Lower lobe of right lung (tissue), 2 donors: ENCODE measurements around the gene ZFAND3. TPM values are rescaled to one million over a fixed set of nuclear protein-coding genes. Genes with fewer than 3 reads are reported as not detected.

Source experiments
- ATAC-seq, 2 donors: fragments of 200-7000 bp; cut with Tn5 transposase; one replicate each; pipeline ENCODE4 v1.9.1; 2020 to 2022; ENCODE audit warnings: mild to moderate bottlenecking in 2 of 2, moderate library complexity in 2 of 2
- DNase-seq: peaks from one replicate; pipeline ENCODE4 v3.0.0-alpha.2; 2020
- H3K27ac ChIP-seq: fragments of 200-600 bp; one replicate; pipeline ENCODE4 v1.8.0; 2022
- H3K27me3 ChIP-seq: fragments of 200-600 bp; one replicate; pipeline ENCODE4 v1.8.0; 2022; ENCODE audit warnings: low read depth
- H3K36me3 ChIP-seq: fragments of 200-600 bp; one replicate; pipeline ENCODE4 v1.8.0; 2022; ENCODE audit warnings: mild to moderate bottlenecking
- H3K4me1 ChIP-seq: fragments of 200-600 bp; one replicate; pipeline ENCODE4 v1.8.0; 2022
- H3K4me3 ChIP-seq: fragments of 200-600 bp; one replicate; pipeline ENCODE4 v1.8.0; 2022; ENCODE audit warnings: mild to moderate bottlenecking
- H3K9me3 ChIP-seq: fragments of 200-600 bp; one replicate; pipeline ENCODE4 v1.8.0; 2022
- CTCF ChIP-seq: fragments of 200-600 bp; IDR thresholded peaks from one replicate; pipeline ENCODE4 v1.8.0; 2022; ENCODE audit warnings: antibody characterized with exemption, mild to moderate bottlenecking
- intact Hi-C: fragments of 100-400 bp; cut with DNase I; formaldehyde crosslinking; loops from one replicate; pipeline ENCODE4 v1.11.0; 2022
- total RNA-seq: library from RNA; stranded (reverse); fragmentation: NEBNext Ultra II Directional; extraction: Animal tissue kit (Norgen Biotek cat#: 25700); gene quantifications from one replicate; pipeline ENCODE4 v1.2.1, GENCODE V29; 2021
- donor health status: DM: no; HTN: yes; CAD: no; lungs with severe emphysema.

ZFAND3 gene
- total RNA-seq, 1 donor from 2014 or later: 83.3 TPM

- H3K4me3 ChIP-seq: no peak overlapping the region
- TF ChIP-seq CTCF: no peak
- no peaks in the 10 kb centered on the region for H3K9me3 ChIP-seq
- H3K4me1 ChIP-seq: peaks cover 14% of the 10 kb centered on the region
- H3K27me3 ChIP-seq: no peaks in the 10 kb centered on the region
- no peak for ATAC-seq
- intact Hi-C loops: no loop called here
- DNase-seq: no peak
- H3K27ac ChIP-seq: no peak overlapping the region
- no peaks in the 10 kb centered on the region for H3K36me3 ChIP-seq
These were observed 205.9 kb downstream of the ZFAND3 start for GRCh38 chr6:38025451-38025850.

- ATAC-seq: peak in 1 of 2 donors; percentile 40
- H3K27ac ChIP-seq: no peak overlapping the region
- no peak overlapping the region for H3K4me3 ChIP-seq
- H3K36me3 ChIP-seq: no peaks in the 10 kb centered on the region
- H3K9me3 ChIP-seq: no peaks in the 10 kb centered on the region
- no peak for DNase-seq
- intact Hi-C loops: no loop called here
- peaks cover 14% of the 10 kb centered on the region for H3K4me1 ChIP-seq
- H3K27me3 ChIP-seq: no peaks in the 10 kb centered on the region
- no peak for TF ChIP-seq CTCF
These were observed 208.3 kb downstream of the ZFAND3 start for GRCh38 chr6:38027685-38028373.

GRCh38 chr6:38030380-38030779 is 210.9 kb downstream of the ZFAND3 start:
- no peak for DNase-seq
- no peak for ATAC-seq
- H3K4me1 ChIP-seq: peaks cover 39% of the 10 kb centered on the region
- no peaks in the 10 kb centered on the region for H3K9me3 ChIP-seq
- intact Hi-C loops: no loop called here
- H3K36me3 ChIP-seq: no peaks in the 10 kb centered on the region
- H3K4me3 ChIP-seq: no peak overlapping the region
- H3K27me3 ChIP-seq: no peaks in the 10 kb centered on the region
- no peak overlapping the region for H3K27ac ChIP-seq
- TF ChIP-seq CTCF: no peak

- no peak for ATAC-seq
- Histone ChIP-seq H3K27ac (no peak overlapping the region), H3K27me3 (no peaks in the 10 kb centered on the region), H3K9me3 (no peaks in the 10 kb centered on the region), H3K4me3 (no peak overlapping the region), H3K4me1 (peaks cover 35% of the 10 kb centered on the region), H3K36me3 (no peaks in the 10 kb centered on the region)
- no peak for TF ChIP-seq CTCF
- no peak for DNase-seq
- intact Hi-C loops: no loop called here
These were observed 213.3 kb downstream of the ZFAND3 start for GRCh38 chr6:38032797-38033196.

GRCh38 chr6:38033442-38033982 is 214.0 kb downstream of the ZFAND3 start:
- no peak for TF ChIP-seq CTCF
- ATAC-seq: no peak
- no peak overlapping the region for H3K4me3 ChIP-seq
- DNase-seq: no peak
- H3K27me3 ChIP-seq: no peaks in the 10 kb centered on the region
- H3K9me3 ChIP-seq: no peaks in the 10 kb centered on the region
- H3K36me3 ChIP-seq: no peaks in the 10 kb centered on the region
- H3K4me1 ChIP-seq: peaks cover 28% of the 10 kb centered on the region
- intact Hi-C loops: no loop called here
- H3K27ac ChIP-seq: no peak overlapping the region
